Ascending aorta (tissue), 2 donors: ENCODE measurements around the gene PRTFDC1. TPM values are rescaled to one million over a fixed set of nuclear protein-coding genes. Genes with fewer than 3 reads are reported as not detected.

Experiments
- DNase-seq, 2 donors: peaks; one replicate each; pipeline ENCODE4 v3.0.0-alpha.2; 2019; ENCODE audit warnings: low spot score in 2 of 2
- H3K27ac ChIP-seq, 2 donors: fragments of 200-600 bp; sonication (generic); one replicate each; pipeline ENCODE4 v1.5.1; 2016 to 2017; ENCODE audit warnings: mild to moderate bottlenecking in 1 of 2
- H3K27me3 ChIP-seq: fragments of 200-600 bp; sonication (generic); one replicate; pipeline ENCODE4 v1.5.1; 2017
- H3K36me3 ChIP-seq, 2 donors: fragments of 200-600 bp; sonication (generic); one replicate each; pipeline ENCODE4 v1.5.1; 2016
- H3K4me1 ChIP-seq, 2 donors: fragments of 200-600 bp; sonication (generic); one replicate each; pipeline ENCODE4 v1.5.1; 2016 to 2017; ENCODE audit warnings: mild to moderate bottlenecking in 1 of 2
- H3K4me3 ChIP-seq, 2 donors: fragments of 200-600 bp; sonication (generic); one replicate each; pipeline ENCODE4 v1.5.1; 2016 to 2017; ENCODE audit warnings: mild to moderate bottlenecking in 1 of 2
- H3K9me3 ChIP-seq, 2 donors: fragments of 200-600 bp; sonication (generic); one replicate each; pipeline ENCODE4 v1.5.1; 2016
- intact Hi-C: fragments of 100-400 bp; cut with DNase I; formaldehyde crosslinking; loops from one replicate; pipeline ENCODE4 v1.15.1; 2023
- total RNA-seq: library from RNA; depleted of rRNA; stranded (reverse); fragments of >200 nt; gene quantifications from one replicate; pipeline ENCODE4 v1.1.0, GENCODE V29; 2016
- TF ChIP-seq, protein P1 (sequence below), 3 experiments: fragments of 200-600 bp in 2 of 3; fragments of 450-650 bp in 1 of 3; sonication (generic) in 2 of 3; IDR thresholded peaks; one replicate each; pipeline ENCODE4 v1.5.1; 2016 to 2019; ENCODE audit warnings: antibody characterized with exemption in 3 of 3, mild to moderate bottlenecking in 1 of 3, moderate library complexity in 1 of 3

PRTFDC1 gene
- total RNA-seq, 1 donor from 2014 or later, result 3.6 TPM

DNA sequence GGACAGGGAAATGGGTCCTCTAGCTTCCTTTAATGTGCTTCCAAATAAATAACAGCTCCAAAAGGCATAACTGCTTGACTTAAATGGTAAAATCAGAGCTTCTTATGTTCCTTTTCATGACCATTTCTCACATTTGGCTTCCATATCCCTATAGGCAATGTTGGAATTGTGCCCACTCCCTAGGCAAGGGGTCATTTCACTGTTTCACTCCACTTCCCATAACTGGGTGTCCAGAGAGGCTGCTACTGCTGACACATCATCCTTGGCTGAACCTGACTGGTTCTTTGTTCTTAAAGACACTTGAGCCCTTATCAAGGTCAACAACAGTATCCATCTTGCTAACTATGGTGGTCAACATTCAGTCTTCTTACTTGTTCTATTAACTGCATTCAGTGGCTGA lies 37.1 kb downstream of the PRTFDC1 start:
- DNase-seq, result no peak
- no peaks in the 10 kb centered on the region for H3K36me3 ChIP-seq
- H3K27me3 ChIP-seq, result no peaks in the 10 kb centered on the region
- H3K4me1 ChIP-seq, result peaks cover 0 to 20% of the 10 kb centered on the region in 2 donors
- no peaks in the 10 kb centered on the region for H3K9me3 ChIP-seq
- TF ChIP-seq, protein P1, sequence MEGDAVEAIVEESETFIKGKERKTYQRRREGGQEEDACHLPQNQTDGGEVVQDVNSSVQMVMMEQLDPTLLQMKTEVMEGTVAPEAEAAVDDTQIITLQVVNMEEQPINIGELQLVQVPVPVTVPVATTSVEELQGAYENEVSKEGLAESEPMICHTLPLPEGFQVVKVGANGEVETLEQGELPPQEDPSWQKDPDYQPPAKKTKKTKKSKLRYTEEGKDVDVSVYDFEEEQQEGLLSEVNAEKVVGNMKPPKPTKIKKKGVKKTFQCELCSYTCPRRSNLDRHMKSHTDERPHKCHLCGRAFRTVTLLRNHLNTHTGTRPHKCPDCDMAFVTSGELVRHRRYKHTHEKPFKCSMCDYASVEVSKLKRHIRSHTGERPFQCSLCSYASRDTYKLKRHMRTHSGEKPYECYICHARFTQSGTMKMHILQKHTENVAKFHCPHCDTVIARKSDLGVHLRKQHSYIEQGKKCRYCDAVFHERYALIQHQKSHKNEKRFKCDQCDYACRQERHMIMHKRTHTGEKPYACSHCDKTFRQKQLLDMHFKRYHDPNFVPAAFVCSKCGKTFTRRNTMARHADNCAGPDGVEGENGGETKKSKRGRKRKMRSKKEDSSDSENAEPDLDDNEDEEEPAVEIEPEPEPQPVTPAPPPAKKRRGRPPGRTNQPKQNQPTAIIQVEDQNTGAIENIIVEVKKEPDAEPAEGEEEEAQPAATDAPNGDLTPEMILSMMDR (IDR thresholded peaks at IDR 0.05), result no peak
- H3K4me3 ChIP-seq, result no peak overlapping the region
- peak overlapping the region in 1 of 2 donors; percentile 16 for H3K27ac ChIP-seq
- intact Hi-C loops, result no loop called here

DNA sequence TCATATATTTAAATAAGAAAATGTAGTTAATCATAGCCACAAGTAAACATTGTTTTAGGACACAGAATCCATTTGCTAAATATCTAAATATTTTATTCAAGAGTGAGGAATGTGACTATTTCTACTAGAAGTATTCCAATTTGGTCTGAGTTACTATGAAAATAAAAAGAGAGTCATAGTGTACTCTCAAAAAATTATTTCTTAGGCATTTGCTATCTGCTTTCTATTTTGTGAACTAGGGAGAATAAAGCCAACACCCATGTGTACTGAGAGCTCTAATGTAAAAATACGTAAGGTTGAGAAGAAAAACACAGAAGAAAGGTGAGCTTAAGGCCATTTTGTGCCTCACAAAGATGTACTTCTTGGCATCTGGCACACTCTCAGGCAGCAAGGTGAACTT lies 38.3 kb downstream of the PRTFDC1 start:
- H3K4me1 ChIP-seq, result peaks cover 0 to 20% of the 10 kb centered on the region in 2 donors
- no peaks in the 10 kb centered on the region for H3K36me3 ChIP-seq
- DNase-seq, result no peak
- peak overlapping the region; percentile 54 to 72 for H3K27ac ChIP-seq
- intact Hi-C loops, result loop anchor here (5.0 kb wide), 1 partner anchor 38 kb away; the partner anchor contains the start of gene PRTFDC1
- H3K9me3 ChIP-seq, result no peaks in the 10 kb centered on the region
- TF ChIP-seq, protein P1 (IDR thresholded peaks at IDR 0.05), result no peak
- no peaks in the 10 kb centered on the region for H3K27me3 ChIP-seq
- no peak overlapping the region for H3K4me3 ChIP-seq

DNA sequence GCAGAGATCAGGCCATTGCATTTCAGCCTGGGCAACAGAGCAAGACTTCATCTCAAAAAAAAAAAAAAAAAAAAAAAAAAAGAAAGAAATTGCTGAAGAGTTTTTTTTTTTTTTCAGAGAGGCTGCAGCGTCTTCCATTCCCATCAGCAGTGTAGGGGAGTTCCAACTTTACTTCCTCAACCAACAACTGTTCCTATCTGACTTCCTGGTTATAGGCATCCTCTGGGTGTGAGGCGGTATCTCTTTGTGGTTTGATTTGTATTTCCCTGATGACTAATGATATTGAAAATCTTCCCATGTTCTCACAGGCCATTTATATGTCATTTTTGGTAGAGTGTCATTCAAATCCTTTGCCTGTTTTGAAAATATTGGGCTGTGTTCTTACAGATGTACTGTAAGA lies 40.2 kb downstream of the PRTFDC1 start:
- no peak for DNase-seq
- Histone ChIP-seq H3K36me3 (no peaks in the 10 kb centered on the region), H3K27me3 (no peaks in the 10 kb centered on the region), H3K4me3 (no peak overlapping the region), H3K9me3 (no peaks in the 10 kb centered on the region), H3K4me1 (peaks cover 0 to 20% of the 10 kb centered on the region in 2 donors), H3K27ac (no peak overlapping the region)
- TF ChIP-seq, protein P1 (IDR thresholded peaks at IDR 0.05), result no peak
- intact Hi-C loops, result loop anchor here (5.0 kb wide), 1 partner anchor 40 kb away; the partner anchor contains the start of gene PRTFDC1

DNA sequence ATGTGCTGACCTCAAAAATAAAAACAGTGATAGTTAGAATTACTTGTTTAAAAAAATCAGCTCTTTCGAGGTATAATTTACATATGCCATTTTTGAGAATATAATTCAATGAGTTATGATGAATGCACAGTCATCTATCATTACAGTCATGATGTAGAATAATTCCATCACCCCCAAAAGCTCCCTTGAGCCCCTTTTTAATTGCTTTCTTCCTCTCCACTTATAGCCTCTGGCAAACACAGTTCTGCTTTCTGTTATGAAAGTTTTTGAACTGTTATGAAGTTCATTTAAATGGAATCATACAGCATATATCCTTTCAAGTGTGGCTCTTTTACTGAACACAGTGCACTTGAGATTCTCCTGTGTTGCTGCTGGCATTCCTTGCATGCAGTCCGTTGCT lies 41.4 kb downstream of the PRTFDC1 start:
- no peaks in the 10 kb centered on the region for H3K27me3 ChIP-seq
- intact Hi-C loops, result loop anchor here (5.0 kb wide), 1 partner anchor 41 kb away; the partner anchor contains the start of gene PRTFDC1
- no peaks in the 10 kb centered on the region for H3K9me3 ChIP-seq
- no peak overlapping the region for H3K4me3 ChIP-seq
- no peak overlapping the region for H3K27ac ChIP-seq
- TF ChIP-seq, protein P1 (IDR thresholded peaks at IDR 0.05), result no peak
- no peak for DNase-seq
- no peaks in the 10 kb centered on the region for H3K36me3 ChIP-seq
- peaks cover 0 to 20% of the 10 kb centered on the region in 2 donors for H3K4me1 ChIP-seq

DNA sequence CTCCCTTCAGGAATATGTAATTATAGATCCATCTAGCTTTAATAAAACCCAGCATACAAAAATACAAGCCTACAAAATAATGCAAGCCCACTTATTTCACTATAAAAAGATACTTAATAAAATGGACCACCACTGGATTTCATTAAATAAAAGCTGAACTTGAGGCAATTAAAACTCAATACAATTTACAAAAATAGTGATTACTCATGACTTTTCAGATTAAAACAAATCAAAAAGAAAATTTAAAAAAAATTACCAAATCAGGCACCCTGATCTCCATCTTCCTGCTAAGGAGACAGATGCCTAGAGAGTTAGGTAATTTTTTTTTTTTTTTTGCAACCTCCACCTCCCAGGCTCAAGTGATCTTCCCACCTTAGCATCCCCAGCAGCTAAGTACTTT lies 41.8 kb downstream of the PRTFDC1 start:
- TF ChIP-seq, protein P1 (IDR thresholded peaks at IDR 0.05), result no peak
- Histone ChIP-seq H3K9me3 (no peaks in the 10 kb centered on the region), H3K4me1 (peaks cover 0 to 20% of the 10 kb centered on the region in 2 donors), H3K27me3 (no peaks in the 10 kb centered on the region), H3K4me3 (no peak overlapping the region), H3K27ac (no peak overlapping the region), H3K36me3 (no peaks in the 10 kb centered on the region)
- intact Hi-C loops, result loop anchor here (5.0 kb wide), 1 partner anchor 42 kb away; the partner anchor contains the start of gene PRTFDC1
- no peak for DNase-seq
